ENCODE results near the gene RSRP1. TPM values are rescaled to one million over a fixed set of nuclear protein-coding genes. Genes with fewer than 3 reads are reported as not detected.
A peak's percentile ranks its signal among the peaks of the same experiment; 100 is the strongest.

Gene RSRP1
- total and polyA plus RNA-seq, 2 of the 13 experiments (the other 11 are each of a cell fraction or from before 2014, with no cell fraction given): 43.9 to 52.8 TPM

DNA sequence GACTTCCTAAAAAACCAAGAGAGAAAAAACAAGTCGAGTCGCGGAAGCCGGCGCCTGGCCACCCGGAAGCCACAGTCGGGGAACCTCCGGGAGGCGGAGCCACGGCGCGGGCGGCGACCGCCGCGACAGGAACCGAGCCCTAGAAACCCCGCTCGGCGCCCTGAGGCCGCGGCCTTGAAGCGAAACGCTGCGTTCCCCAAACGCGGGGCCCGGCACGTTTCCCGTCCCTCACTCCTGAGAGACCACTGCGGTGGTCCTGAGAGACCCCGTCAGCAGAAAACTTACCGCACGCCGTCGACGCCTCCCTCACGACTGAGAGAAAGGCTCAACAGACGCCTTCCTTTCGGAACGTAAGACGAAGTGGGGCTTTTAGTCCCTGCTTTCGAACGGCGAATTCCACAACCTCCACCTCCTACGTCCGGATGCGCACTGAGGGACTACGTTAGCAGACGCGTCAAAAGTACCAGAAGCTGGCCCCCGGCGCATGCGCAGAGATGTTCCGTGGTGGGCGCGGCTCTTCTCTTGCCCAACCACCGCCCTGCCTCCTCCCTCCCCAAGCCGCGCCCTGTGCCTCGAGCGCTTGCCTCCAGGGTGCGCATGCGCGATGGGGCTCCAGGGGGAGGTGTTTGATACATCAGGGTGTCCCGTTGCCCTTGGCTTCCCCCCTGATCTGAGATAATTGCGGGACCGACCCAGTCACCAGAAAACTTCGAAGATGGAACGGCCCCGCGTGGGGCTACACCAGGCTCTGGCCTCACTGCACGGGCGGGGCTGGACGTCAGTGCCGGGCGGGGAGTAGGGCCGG, at the start of gene RSRP1 (continued):
- no peak; the same call in 1 of the 2 replicates for TF ChIP-seq ZMYM3 (CRISPR knock-in tag; IDR thresholded peaks at IDR 0.05)
- TF ChIP-seq HDAC1 (CRISPR knock-in tag; IDR thresholded peaks at IDR 0.05): peak; percentile 82
- TF ChIP-seq, protein P1, sequence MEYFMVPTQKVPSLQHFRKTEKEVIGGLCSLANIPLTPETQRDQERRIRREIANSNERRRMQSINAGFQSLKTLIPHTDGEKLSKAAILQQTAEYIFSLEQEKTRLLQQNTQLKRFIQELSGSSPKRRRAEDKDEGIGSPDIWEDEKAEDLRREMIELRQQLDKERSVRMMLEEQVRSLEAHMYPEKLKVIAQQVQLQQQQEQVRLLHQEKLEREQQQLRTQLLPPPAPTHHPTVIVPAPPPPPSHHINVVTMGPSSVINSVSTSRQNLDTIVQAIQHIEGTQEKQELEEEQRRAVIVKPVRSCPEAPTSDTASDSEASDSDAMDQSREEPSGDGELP (IDR thresholded peaks at IDR 0.05; ENCODE audit: borderline replicate concordance, low read depth): peak; percentile 12; the same call in 1 of the 2 replicates
- TF ChIP-seq SMAD1 (CRISPR knock-in tag; IDR thresholded peaks at IDR 0.05; ENCODE audit: borderline replicate concordance, low read depth): peak; percentile 48; the same call in 1 of the 2 replicates
- TF ChIP-seq PAXIP1 (CRISPR knock-in tag; conservative IDR thresholded peaks at IDR 0.05): 0 out of 2 replicates have a peak, but pooled peaks have one; percentile 35
- peak; percentile 30 for TF ChIP-seq ZNF326 (CRISPR knock-in tag; IDR thresholded peaks at IDR 0.05; ENCODE audit: borderline replicate concordance)
- peak; percentile 29; the same call in 1 of the 2 replicates for TF ChIP-seq MEIS2 (CRISPR knock-in tag; IDR thresholded peaks at IDR 0.05)
- no peak for TF ChIP-seq SMARCE1 (IDR thresholded peaks at IDR 0.05; ENCODE audit: borderline replicate concordance)
- peak in 1 of 2 experiments; percentile 1; a peak in 1 of 4 replicates for TF ChIP-seq EP300 (IDR thresholded peaks at IDR 0.05; ENCODE audit: low read depth in 2 of 2, low read length in 2 of 2)
- peak; percentile 61; the same call in 1 of the 2 replicates for TF ChIP-seq EP300 (CRISPR knock-in tag; IDR thresholded peaks at IDR 0.05; ENCODE audit: borderline replicate concordance)
- peak; percentile 49 for TF ChIP-seq TBX2 (CRISPR knock-in tag; IDR thresholded peaks at IDR 0.05; ENCODE audit: borderline replicate concordance)
- peak; percentile 76 for TF ChIP-seq ZNF224 (CRISPR knock-in tag; IDR thresholded peaks at IDR 0.05)
- TF ChIP-seq ZNF614 (CRISPR knock-in tag; IDR thresholded peaks at IDR 0.05; ENCODE audit: borderline replicate concordance): peak; percentile 97
- peak; percentile 87 for TF ChIP-seq ZSCAN9 (CRISPR knock-in tag; IDR thresholded peaks at IDR 0.05; ENCODE audit: borderline replicate concordance)
- TF ChIP-seq, protein P2, sequence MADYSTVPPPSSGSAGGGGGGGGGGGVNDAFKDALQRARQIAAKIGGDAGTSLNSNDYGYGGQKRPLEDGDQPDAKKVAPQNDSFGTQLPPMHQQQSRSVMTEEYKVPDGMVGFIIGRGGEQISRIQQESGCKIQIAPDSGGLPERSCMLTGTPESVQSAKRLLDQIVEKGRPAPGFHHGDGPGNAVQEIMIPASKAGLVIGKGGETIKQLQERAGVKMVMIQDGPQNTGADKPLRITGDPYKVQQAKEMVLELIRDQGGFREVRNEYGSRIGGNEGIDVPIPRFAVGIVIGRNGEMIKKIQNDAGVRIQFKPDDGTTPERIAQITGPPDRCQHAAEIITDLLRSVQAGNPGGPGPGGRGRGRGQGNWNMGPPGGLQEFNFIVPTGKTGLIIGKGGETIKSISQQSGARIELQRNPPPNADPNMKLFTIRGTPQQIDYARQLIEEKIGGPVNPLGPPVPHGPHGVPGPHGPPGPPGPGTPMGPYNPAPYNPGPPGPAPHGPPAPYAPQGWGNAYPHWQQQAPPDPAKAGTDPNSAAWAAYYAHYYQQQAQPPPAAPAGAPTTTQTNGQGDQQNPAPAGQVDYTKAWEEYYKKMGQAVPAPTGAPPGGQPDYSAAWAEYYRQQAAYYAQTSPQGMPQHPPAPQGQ (CRISPR knock-in tag; IDR thresholded peaks at IDR 0.05; ENCODE audit: borderline replicate concordance): peak; percentile 96; the same call in 1 of the 2 replicates
- TF ChIP-seq RXRA (CRISPR knock-in tag; IDR thresholded peaks at IDR 0.05): no peak
- no peak for TF ChIP-seq NFATC3 (CRISPR knock-in tag; IDR thresholded peaks at IDR 0.05)
- TF ChIP-seq CEBPG (CRISPR knock-in tag; IDR thresholded peaks at IDR 0.05): peak; percentile 94
- no peak for TF ChIP-seq ZNF841 (CRISPR knock-in tag; IDR thresholded peaks at IDR 0.05; ENCODE audit: borderline replicate concordance)
- peak; percentile 59 for TF ChIP-seq MED8 (CRISPR knock-in tag; IDR thresholded peaks at IDR 0.05; ENCODE audit: insufficient replicate concordance)
- TF ChIP-seq MAFG (CRISPR knock-in tag; IDR thresholded peaks at IDR 0.05): no peak
- peak; percentile 86 for TF ChIP-seq ZFY (CRISPR knock-in tag; IDR thresholded peaks at IDR 0.05)
